Activated CD8-positive, alpha-beta T cell treated with anti-CD3 and anti-CD28 coated beads for 36 hours (primary cell): ENCODE data around the gene APLP1. TPM values are rescaled to one million over a fixed set of nuclear protein-coding genes. Genes with fewer than 3 reads are reported as not detected.

ENCODE experiments used
- ATAC-seq: fragments of 200-7000 bp; cut with Tn5 transposase; one replicate; pipeline ENCODE4 v1.10.0; 2021; ENCODE audit warnings: mild to moderate bottlenecking, moderate library complexity
- CTCF ChIA-PET: fragments of 350-600 bp; sonication (Branson Sonifier 250); formaldehyde crosslinking; loops from one replicate; lab custom pipeline; 2021; ENCODE audit warnings: antibody characterized with exemption; lab: Charles Lee
- POLR2A ChIA-PET: fragments of 350-600 bp; sonication (Branson Sonifier 250); formaldehyde crosslinking; loops from one replicate; lab custom pipeline; 2021; ENCODE audit warnings: antibody characterized with exemption; lab: Charles Lee
- DNase-seq: peaks from one replicate; pipeline ENCODE4 v3.0.0-alpha.2; 2020
- H3K27ac Mint-ChIP-seq: one replicate; pipeline ENCODE4 v1.8.0; 2021; ENCODE audit warnings: mild to moderate bottlenecking, mixed read lengths
- H3K27me3 Mint-ChIP-seq: one replicate; pipeline ENCODE4 v1.8.0; 2021; ENCODE audit warnings: mixed read lengths
- H3K36me3 Mint-ChIP-seq: one replicate; pipeline ENCODE4 v1.8.0; 2021; ENCODE audit warnings: low read depth, mixed read lengths
- H3K4me1 Mint-ChIP-seq: one replicate; pipeline ENCODE4 v1.8.0; 2021; ENCODE audit warnings: low read depth, mixed read lengths
- H3K4me3 Mint-ChIP-seq: one replicate; pipeline ENCODE4 v1.8.0; 2021; ENCODE audit warnings: mild to moderate bottlenecking, moderate library complexity, mixed read lengths
- H3K9me3 Mint-ChIP-seq: one replicate; pipeline ENCODE4 v1.8.0; 2021; ENCODE audit warnings: mixed read lengths
- CTCF ChIP-seq: fragments of 200-600 bp; IDR thresholded peaks from one replicate; pipeline ENCODE4 v1.8.0; 2022; ENCODE audit warnings: antibody characterized with exemption, mild to moderate bottlenecking
- intact Hi-C: fragments of 100-400 bp; cut with micrococcal nuclease; formaldehyde crosslinking; loops from one replicate; pipeline ENCODE4 v1.10.0; 2022
- total RNA-seq, 2 experiments: library from RNA; stranded (reverse); gene quantifications; one replicate each; pipeline ENCODE4 v1.2.3, GENCODE V29; 2021

APLP1 gene
- total RNA-seq, 2 experiments from 2014 or later: 2.0 to 2.1 TPM

GRCh38 chr19:35898499-35898809 is 30.1 kb downstream of the APLP1 start:
- H3K4me3 Mint-ChIP-seq: peak overlapping the region; percentile 86
- TF ChIP-seq CTCF: no peak
- CTCF ChIA-PET: interaction anchor here (1.2 kb wide), 1 partner anchor 12 kb away, joined by 3 read pairs; no protein-coding TSS in a partner anchor
- no peak for ATAC-seq
- intact Hi-C loops: no loop called here
- H3K9me3 Mint-ChIP-seq: no peaks in the 10 kb centered on the region
- peak overlapping the region; percentile 95 for H3K27ac Mint-ChIP-seq
- DNase-seq: no peak
- peaks cover 38% of the 10 kb centered on the region for H3K4me1 Mint-ChIP-seq
- POLR2A ChIA-PET: interaction anchor here (3.1 kb wide), 1 partner anchor 14 kb away, joined by 24 read pairs; no protein-coding TSS in a partner anchor
- H3K36me3 Mint-ChIP-seq: peaks cover 60% of the 10 kb centered on the region
- no peaks in the 10 kb centered on the region for H3K27me3 Mint-ChIP-seq

- DNase-seq (peak; percentile 93), ATAC-seq (peak; percentile 57)
- peak overlapping the region; percentile 86 for H3K4me3 Mint-ChIP-seq
- POLR2A ChIA-PET: interaction anchor here (0.6 to 1.9 kb wide), 2 partner anchors 13 to 31 kb away, joined by 3 to 4 read pairs; no protein-coding TSS in a partner anchor
- intact Hi-C loops: loop anchor here (2.0 kb wide), 1 partner anchor 31 kb away; no protein-coding TSS in a partner anchor
- TF ChIP-seq CTCF: no peak
- CTCF ChIA-PET: no interaction called here
- peak overlapping the region; percentile 95 for H3K27ac Mint-ChIP-seq
- H3K9me3 Mint-ChIP-seq: no peaks in the 10 kb centered on the region
- H3K4me1 Mint-ChIP-seq: peaks cover 49% of the 10 kb centered on the region
- H3K27me3 Mint-ChIP-seq: no peaks in the 10 kb centered on the region
- peaks cover 51% of the 10 kb centered on the region for H3K36me3 Mint-ChIP-seq
Observed at GRCh38 chr19:35899547-35900214, 31.3 kb downstream of the APLP1 start.

DNA sequence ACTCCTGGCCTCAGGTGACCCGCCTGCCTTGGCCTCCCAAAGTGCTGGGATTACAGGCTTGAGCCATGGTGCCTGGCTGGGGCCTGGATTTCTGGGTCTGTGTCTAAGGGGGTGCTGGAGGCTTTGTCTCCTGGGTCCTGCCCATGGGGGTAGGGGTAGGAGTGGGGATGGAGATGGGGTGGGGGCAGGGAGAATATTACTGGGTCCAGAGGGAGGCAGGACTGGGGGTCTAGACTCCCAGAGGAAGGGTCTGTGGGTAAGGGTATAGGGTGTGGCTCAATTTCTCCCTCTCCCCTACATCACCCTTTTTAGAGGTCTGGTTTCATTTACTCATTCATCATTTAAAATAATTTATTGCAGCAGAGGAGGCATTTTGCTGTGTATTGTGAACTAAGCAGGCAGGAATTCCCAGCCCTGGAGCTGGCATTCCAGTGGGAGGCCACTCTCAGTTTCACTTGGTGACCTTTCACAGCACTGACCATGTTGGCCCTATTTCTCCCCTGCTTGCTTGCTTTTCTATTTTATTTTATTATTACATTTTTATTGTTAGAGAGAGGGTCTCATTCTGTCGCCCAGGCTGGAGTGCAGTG is 32.8 kb downstream of the APLP1 start:
- Mint-ChIP-seq H3K9me3 (no peaks in the 10 kb centered on the region), H3K4me3 (peak overlapping the region; percentile 86), H3K36me3 (peaks cover 41% of the 10 kb centered on the region), H3K27ac (peak overlapping the region; percentile 96), H3K27me3 (no peaks in the 10 kb centered on the region), H3K4me1 (peaks cover 48% of the 10 kb centered on the region)
- POLR2A ChIA-PET: interaction anchor here (1.5 to 1.9 kb wide), 2 partner anchors 15 to 156 kb away, joined by 3 to 4 read pairs; partner anchors contain the start of genes PSENEN and U2AF1L4
- TF ChIP-seq CTCF: no peak
- ATAC-seq (no peak), DNase-seq (no peak)
- CTCF ChIA-PET: interaction anchor here (0.9 kb wide), 1 partner anchor 31 kb away, joined by 3 read pairs; no protein-coding TSS in a partner anchor
- intact Hi-C loops: loop anchor here (2.0 kb wide), 1 partner anchor 30 kb away; no protein-coding TSS in a partner anchor

GRCh38 chr19:35901854-35902661 is 33.7 kb downstream of the APLP1 start, which contains the start of gene HCST:
TSS of gene HCST (plus strand) at chr19:35902529. CDS start at chr19:35902594, 65 bp downstream.
- ATAC-seq (peak; percentile 35), DNase-seq (peak; percentile 66)
- no peaks in the 10 kb centered on the region for H3K27me3 Mint-ChIP-seq
- peaks cover 51% of the 10 kb centered on the region for H3K4me1 Mint-ChIP-seq
- CTCF ChIA-PET: no interaction called here
- no peak for TF ChIP-seq CTCF
- H3K27ac Mint-ChIP-seq: peak within 1 kb of the TSS; percentile 96
- peaks cover 32% of the 10 kb centered on the region for H3K36me3 Mint-ChIP-seq
- H3K9me3 Mint-ChIP-seq: no peaks in the 10 kb centered on the region
- POLR2A ChIA-PET: interaction anchor here (1.5 kb wide), 1 partner anchor 157 kb away, joined by 3 read pairs; the partner anchor contains the start of genes PSENEN and U2AF1L4
- peak within 1 kb of the TSS; percentile 86 for H3K4me3 Mint-ChIP-seq
- intact Hi-C loops: loop anchor here (2.0 kb wide), 2 partner anchors 29 to 189 kb away; no protein-coding TSS in a partner anchor
